GM18519 (cell line): Measurements from ENCODE around the gene TCF4.

Experiments used
- ATAC-seq: cut with Tn5 transposase; IDR thresholded peaks from one replicate; pipeline ENCODE4 v1.9.1; 2021; ENCODE audit warnings: mild to moderate bottlenecking, moderate library complexity; ENCODE audit not compliant: unreplicated experiment, low FRiP score

The TCF4 gene

GRCh38 chr18:55316486-55317184 is 271.4 kb downstream of the TCF4 start:
- ATAC-seq = no peak

- ATAC-seq = no peak
Measured at GRCh38 chr18:55314615-55315237, 273.3 kb downstream of the TCF4 start.

- no peak for ATAC-seq
Measured at GRCh38 chr18:55314031-55314430, 274.0 kb downstream of the TCF4 start.

- no peak for ATAC-seq
Measured at GRCh38 chr18:55310863-55311262, 277.1 kb downstream of the TCF4 start.

GRCh38 chr18:55310044-55310676 is 277.8 kb downstream of the TCF4 start:
- ATAC-seq = no peak

GRCh38 chr18:55309249-55309648 is 278.7 kb downstream of the TCF4 start:
- no peak for ATAC-seq

GRCh38 chr18:55307505-55307904 is 280.5 kb downstream of the TCF4 start:
- peak; percentile 31 for ATAC-seq

- ATAC-seq = no peak
Measured at GRCh38 chr18:55306359-55307024, 281.5 kb downstream of the TCF4 start.

- no peak for ATAC-seq
Measured at GRCh38 chr18:55302167-55302833, 285.7 kb downstream of the TCF4 start.

- no peak for ATAC-seq
Measured at GRCh38 chr18:55301824-55302166, 286.2 kb downstream of the TCF4 start.

- ATAC-seq = no peak
Measured at GRCh38 chr18:55300936-55301531, 287.0 kb downstream of the TCF4 start.

GRCh38 chr18:55300421-55300935 is 287.5 kb downstream of the TCF4 start:
- ATAC-seq = no peak

GRCh38 chr18:55296778-55297177 is 291.2 kb downstream of the TCF4 start:
- ATAC-seq = no peak

GRCh38 chr18:55296115-55296514 is 291.9 kb downstream of the TCF4 start:
- no peak for ATAC-seq

- ATAC-seq = no peak
Measured at GRCh38 chr18:55290898-55291297, 297.1 kb downstream of the TCF4 start.

GRCh38 chr18:55289775-55290174 is 298.2 kb downstream of the TCF4 start:
- ATAC-seq = peak; percentile 81

- ATAC-seq = no peak
Measured at GRCh38 chr18:55289048-55289447, 298.9 kb downstream of the TCF4 start.

- no peak for ATAC-seq
Measured at GRCh38 chr18:55287935-55288868, 299.8 kb downstream of the TCF4 start.

- no peak for ATAC-seq
Measured at GRCh38 chr18:55287149-55287806, 300.7 kb downstream of the TCF4 start.
